Neural cell (in vitro differentiated cells): ENCODE measurements around the gene ABHD2. TPM values are rescaled to one million over a fixed set of nuclear protein-coding genes. Genes with fewer than 3 reads are reported as not detected.

ENCODE experiments used
- H2AFZ ChIP-seq: fragments of 200-600, 300-800 bp; sonication (generic), shearing (Covaris generic); 2 replicates; pipeline ENCODE4 v1.6.0; 2014; ENCODE audit warnings: low read depth, mild to moderate bottlenecking, antibody characterized with exemption, low read length, moderate library complexity
- H3F3A ChIP-seq: fragments of 200-600 bp; shearing (Covaris generic); 2 replicates; pipeline ENCODE4 v1.6.1; 2016; ENCODE audit warnings: mild to moderate bottlenecking, moderate library complexity, mixed read lengths, antibody characterized with exemption, low read length; ENCODE audit not compliant: insufficient read depth, poor library complexity, severe bottlenecking
- H3K27ac ChIP-seq: fragments of 200-600, 300-800 bp; sonication (generic), shearing (Covaris generic); 2 replicates; pipeline ENCODE4 v1.5.1; 2014; ENCODE audit warnings: mild to moderate bottlenecking, low read length, moderate library complexity
- H3K27me3 ChIP-seq: fragments of 300-800, 200-600 bp; sonication (generic), shearing (Covaris generic); 2 replicates; pipeline ENCODE4 v1.6.0; 2014; ENCODE audit warnings: mild to moderate bottlenecking, low read depth, low read length, moderate library complexity; ENCODE audit not compliant: insufficient read depth
- H3K36me3 ChIP-seq: fragments of 300-800, 200-600 bp; sonication (generic), shearing (Covaris generic); 2 replicates; pipeline ENCODE4 v1.5.1; 2014; ENCODE audit warnings: mild to moderate bottlenecking, antibody characterized with exemption, low read length, moderate library complexity; ENCODE audit not compliant: insufficient read depth
- H3K4me2 ChIP-seq: fragments of 300-800, 200-600 bp; sonication (generic), shearing (Covaris generic); 2 replicates; pipeline ENCODE4 v1.6.0; 2014; ENCODE audit warnings: mild to moderate bottlenecking, low read length
- H3K4me3 ChIP-seq: fragments of 300-800, 200-600 bp; sonication (generic), shearing (Covaris generic); 2 replicates; pipeline ENCODE4 v1.5.1; 2014; ENCODE audit warnings: mild to moderate bottlenecking, low read length, moderate library complexity
- H3K79me2 ChIP-seq: fragments of 200-600 bp; shearing (Covaris generic); replicated peaks from 2 replicates; pipeline ENCODE4 v1.6.0; 2014; ENCODE audit warnings: mild to moderate bottlenecking, low read length, moderate library complexity; ENCODE audit not compliant: insufficient read depth
- H3K9ac ChIP-seq: fragments of 300-800, 200-600 bp; sonication (generic), shearing (Covaris generic); 2 replicates; pipeline ENCODE4 v1.6.1; 2016; ENCODE audit warnings: mild to moderate bottlenecking, low read length, mixed read lengths
- H3K9me2 ChIP-seq: fragments of 200-600 bp; shearing (Covaris generic); 2 replicates; pipeline ENCODE4 v1.6.1; 2016; ENCODE audit warnings: mild to moderate bottlenecking, low read length, mixed read lengths; ENCODE audit not compliant: insufficient read depth
- H3K9me3 ChIP-seq: fragments of 200-600, 300-800 bp; sonication (generic), shearing (Covaris generic); 2 replicates; pipeline ENCODE4 v1.6.1; 2016; ENCODE audit warnings: mild to moderate bottlenecking, mixed run types, low read length, moderate library complexity, mixed read lengths
- H4K20me1 ChIP-seq: fragments of 200-600 bp; shearing (Covaris generic); 2 replicates; pipeline ENCODE4 v1.6.1; 2016; ENCODE audit warnings: mild to moderate bottlenecking, mixed run types; ENCODE audit not compliant: insufficient read depth
- CTCF ChIP-seq: fragments of 450-650 bp; IDR thresholded peaks from 2 replicates; pipeline ENCODE4 v1.5.1; 2014; ENCODE audit warnings: antibody characterized with exemption, mild to moderate bottlenecking, moderate library complexity; ENCODE audit not compliant: poor library complexity, severe bottlenecking
- EP300 ChIP-seq: fragments of 450-650 bp; conservative IDR thresholded peaks from 2 replicates; pipeline ENCODE4 v1.6.1; 2014; ENCODE audit warnings: antibody characterized with exemption, mild to moderate bottlenecking, moderate library complexity; ENCODE audit not compliant: poor library complexity, severe bottlenecking
- EZH2 ChIP-seq: fragments of 200-600, 300-800 bp; shearing (Covaris generic), sonication (generic); IDR thresholded peaks from 2 replicates; pipeline ENCODE4 v1.6.1; 2014; ENCODE audit warnings: antibody characterized with exemption, low read length, borderline replicate concordance, mild to moderate bottlenecking; ENCODE audit not compliant: insufficient read depth, poor library complexity, severe bottlenecking
- MXI1 ChIP-seq: fragments of 450-650 bp; conservative IDR thresholded peaks from 2 replicates; pipeline ENCODE4 v1.6.1; 2014; ENCODE audit warnings: antibody characterized with exemption, mild to moderate bottlenecking; ENCODE audit not compliant: poor library complexity, severe bottlenecking
- POLR2AphosphoS5 ChIP-seq: IDR thresholded peaks from 2 replicates; pipeline ENCODE4 v1.6.1; 2012
- RAD21 ChIP-seq: fragments of 450-650 bp; conservative IDR thresholded peaks from 2 replicates; pipeline ENCODE4 v1.6.1; 2014; ENCODE audit warnings: antibody characterized with exemption, mild to moderate bottlenecking, moderate library complexity
- REST ChIP-seq: IDR thresholded peaks from 2 replicates; pipeline ENCODE4 v1.6.1; 2012; ENCODE audit warnings: borderline replicate concordance
- SMC3 ChIP-seq: fragments of 450-650 bp; conservative IDR thresholded peaks from 2 replicates; pipeline ENCODE4 v1.6.1; 2014; ENCODE audit warnings: antibody characterized with exemption, mild to moderate bottlenecking, moderate library complexity; ENCODE audit not compliant: poor library complexity
- TAF1 ChIP-seq: IDR thresholded peaks from 2 replicates; pipeline ENCODE4 v1.6.1; 2012; ENCODE audit warnings: low read depth
- polyA plus RNA-seq: library from polyadenylated mRNA; depleted of rRNA; stranded (reverse); fragments of >200 nt; gene quantifications from 2 replicates; pipeline ENCODE4 v1.2.3, GENCODE V29; 2014

ABHD2 gene
- polyA plus RNA-seq, 1 donor from 2014 or later: 19.0 TPM

GRCh38 chr15:89174476-89174875, 86.2 kb downstream of the ABHD2 start:
- Histone ChIP-seq H4K20me1 (no peaks in the 10 kb centered on the region), H3K79me2 (no peaks in the 10 kb centered on the region), H3K27ac (no peak overlapping the region), H3K9ac (no peak overlapping the region), H3K27me3 (no peaks in the 10 kb centered on the region), H3K9me2 (no peaks in the 10 kb centered on the region), H3K4me3 (no peak overlapping the region), H3K9me3 (no peaks in the 10 kb centered on the region), H2AFZ (no peak overlapping the region), H3K4me2 (no peak overlapping the region), H3F3A (no peaks in the 10 kb centered on the region), H3K36me3 (peaks cover 10% of the 10 kb centered on the region)
- TF ChIP-seq SMC3 (no peak), EZH2 (no peak), RAD21 (no peak), REST (no peak), TAF1 (no peak), CTCF (no peak), EP300 (no peak), MXI1 (no peak), POLR2AphosphoS5 (no peak)

- H2AFZ ChIP-seq: no peak overlapping the region
- H3K4me3 ChIP-seq: no peak overlapping the region
- no peak for TF ChIP-seq REST
- TF ChIP-seq EP300: no peak
- no peak for TF ChIP-seq SMC3
- TF ChIP-seq RAD21: no peak
- no peak for TF ChIP-seq POLR2AphosphoS5
- TF ChIP-seq MXI1: no peak
- no peak overlapping the region for H3K4me2 ChIP-seq
- H3K9ac ChIP-seq: no peak overlapping the region
- peaks cover 10% of the 10 kb centered on the region for H3K36me3 ChIP-seq
- no peaks in the 10 kb centered on the region for H3F3A ChIP-seq
- no peaks in the 10 kb centered on the region for H3K79me2 ChIP-seq
- H4K20me1 ChIP-seq: no peaks in the 10 kb centered on the region
- no peaks in the 10 kb centered on the region for H3K9me3 ChIP-seq
- no peaks in the 10 kb centered on the region for H3K27me3 ChIP-seq
- H3K27ac ChIP-seq: no peak overlapping the region
- H3K9me2 ChIP-seq: no peaks in the 10 kb centered on the region
Measured at GRCh38 chr15:89175617-89176191, 87.4 kb downstream of the ABHD2 start.
